ENCODE measurements around the gene FXYD2. TPM values are rescaled to one million over a fixed set of nuclear protein-coding genes. Genes with fewer than 3 reads are reported as not detected.

The FXYD2 gene
- total RNA-seq, 2 experiments from 2014 or later: 1.7 to 2.1 TPM

DNA sequence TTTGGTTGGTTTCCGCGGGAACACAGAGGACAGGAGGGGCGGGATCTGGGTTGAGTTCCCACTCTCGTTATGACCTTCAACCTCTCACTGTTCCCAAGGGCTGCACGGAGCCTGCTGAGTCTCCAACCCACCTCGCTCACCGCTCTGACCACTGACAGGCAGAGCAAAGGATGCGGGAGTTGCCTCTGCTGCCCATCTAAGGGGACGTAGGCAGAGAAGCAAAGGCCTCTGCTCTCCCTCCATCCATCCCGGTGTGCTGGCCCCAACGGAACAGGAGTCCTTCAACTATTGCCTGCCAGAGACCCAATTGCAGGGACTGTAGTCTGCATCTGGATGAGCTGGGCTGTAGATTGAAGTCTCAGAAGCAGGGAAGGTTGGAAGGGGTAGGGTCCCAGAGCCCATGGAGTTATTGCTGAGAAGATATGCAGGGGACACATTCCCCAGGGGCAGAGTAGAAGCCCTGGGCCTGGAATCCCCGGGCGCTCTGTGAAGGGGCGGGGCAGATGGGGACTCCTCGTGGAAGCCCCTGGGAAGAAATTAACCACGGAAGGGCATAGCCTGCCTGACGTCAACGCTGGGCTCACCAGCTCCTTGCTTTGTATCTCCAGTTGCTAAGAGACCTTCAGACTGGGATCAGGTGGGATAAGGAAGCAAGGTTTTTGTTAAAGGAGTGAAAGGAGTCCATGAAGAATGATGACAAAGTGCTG lies 12.7 kb upstream of the FXYD2 start:
- no peak overlapping the region for H3K27ac ChIP-seq (ENCODE audit: low read depth in 1 of 2, low read length in 2 of 2)
- H3K4me1 ChIP-seq (ENCODE audit: insufficient read depth, low read length): peaks cover 3% of the 10 kb centered on the region
- H3K27me3 ChIP-seq (ENCODE audit: control insufficient read depth in 1 of 2, insufficient read depth in 2 of 2, low read length in 2 of 2): no peaks in the 10 kb centered on the region
- Mint-ChIP-seq H3K4me3 (no peak overlapping the region), H3K4me1 (ENCODE audit: low read depth) (no peaks in the 10 kb centered on the region), H3K27me3 (no peaks in the 10 kb centered on the region), H3K27ac (no peak overlapping the region), H3K36me3 (ENCODE audit: low read depth) (no peaks in the 10 kb centered on the region), H3K9me3 (no peaks in the 10 kb centered on the region)
- CTCF ChIA-PET: interaction anchor here (2.4 kb wide), 1 partner anchor 14 kb away, joined by 5 read pairs; no protein-coding TSS in a partner anchor
- no peak overlapping the region for H3K4me3 ChIP-seq (ENCODE audit: low read length)
- no peak for ATAC-seq (ENCODE audit: poor library complexity)
- H3K9me3 ChIP-seq (ENCODE audit: control insufficient read depth in 1 of 2, insufficient read depth in 1 of 2, low read length in 2 of 2): no peaks in the 10 kb centered on the region
- intact Hi-C loops (cut with DNase I, micrococcal nuclease): no loop called here
- peak in 1 of 14 experiments; percentile 21 for DNase-seq
- POLR2A ChIA-PET: no interaction called here
- TF ChIP-seq, protein P1, sequence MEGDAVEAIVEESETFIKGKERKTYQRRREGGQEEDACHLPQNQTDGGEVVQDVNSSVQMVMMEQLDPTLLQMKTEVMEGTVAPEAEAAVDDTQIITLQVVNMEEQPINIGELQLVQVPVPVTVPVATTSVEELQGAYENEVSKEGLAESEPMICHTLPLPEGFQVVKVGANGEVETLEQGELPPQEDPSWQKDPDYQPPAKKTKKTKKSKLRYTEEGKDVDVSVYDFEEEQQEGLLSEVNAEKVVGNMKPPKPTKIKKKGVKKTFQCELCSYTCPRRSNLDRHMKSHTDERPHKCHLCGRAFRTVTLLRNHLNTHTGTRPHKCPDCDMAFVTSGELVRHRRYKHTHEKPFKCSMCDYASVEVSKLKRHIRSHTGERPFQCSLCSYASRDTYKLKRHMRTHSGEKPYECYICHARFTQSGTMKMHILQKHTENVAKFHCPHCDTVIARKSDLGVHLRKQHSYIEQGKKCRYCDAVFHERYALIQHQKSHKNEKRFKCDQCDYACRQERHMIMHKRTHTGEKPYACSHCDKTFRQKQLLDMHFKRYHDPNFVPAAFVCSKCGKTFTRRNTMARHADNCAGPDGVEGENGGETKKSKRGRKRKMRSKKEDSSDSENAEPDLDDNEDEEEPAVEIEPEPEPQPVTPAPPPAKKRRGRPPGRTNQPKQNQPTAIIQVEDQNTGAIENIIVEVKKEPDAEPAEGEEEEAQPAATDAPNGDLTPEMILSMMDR (IDR thresholded peaks at IDR 0.05): no peak
- no peaks in the 10 kb centered on the region for H3K36me3 ChIP-seq (ENCODE audit: insufficient read depth, low read length)

DNA sequence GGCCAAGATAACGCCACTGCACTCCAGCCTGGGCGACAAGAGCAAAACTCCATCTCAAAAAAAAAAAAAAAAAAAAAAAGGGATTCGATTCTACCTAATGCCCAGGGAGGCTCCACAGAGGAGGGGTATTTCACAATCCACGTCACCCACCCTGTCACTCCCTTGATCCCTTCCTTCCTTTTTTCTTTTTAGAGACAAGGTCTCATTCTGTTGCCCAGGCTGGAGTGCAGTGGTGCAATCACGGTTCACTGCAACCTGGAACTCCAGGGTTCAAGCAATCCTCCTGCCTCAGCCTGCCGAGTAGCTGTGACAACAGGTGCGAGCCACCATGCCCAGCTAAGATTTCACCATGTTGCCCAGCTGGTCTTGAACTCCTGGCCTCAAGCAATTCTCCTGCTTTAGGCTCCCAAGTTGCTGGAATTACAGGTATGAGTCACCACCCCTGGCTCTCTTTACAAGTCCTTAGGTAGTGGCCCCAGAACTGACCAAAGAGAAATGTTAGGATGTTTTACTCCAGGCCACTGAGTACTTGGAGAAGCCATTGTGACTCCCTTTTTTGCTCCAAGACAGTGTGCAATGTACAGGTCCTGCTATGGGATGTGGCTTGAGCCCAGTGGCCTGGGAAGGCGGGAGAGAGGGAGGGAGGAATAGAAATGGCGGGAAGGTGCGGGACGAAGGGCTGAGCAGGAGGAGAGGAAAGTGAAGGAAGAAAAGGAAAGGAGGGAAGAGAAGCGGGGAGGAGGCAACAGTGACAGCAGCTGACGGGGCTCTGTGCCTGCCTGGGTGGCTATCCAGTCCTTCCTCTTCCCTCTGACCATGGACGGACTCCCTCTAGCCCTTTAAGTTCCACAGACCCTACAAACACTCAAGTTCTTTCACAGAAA lies 11.8 kb upstream of the FXYD2 start:
- TF ChIP-seq, protein P1 (IDR thresholded peaks at IDR 0.05): no peak
- H3K4me1 ChIP-seq (ENCODE audit: insufficient read depth, low read length): peaks cover 7% of the 10 kb centered on the region
- H3K4me1 Mint-ChIP-seq (ENCODE audit: low read depth): peaks cover 3% of the 10 kb centered on the region
- H3K36me3 ChIP-seq (ENCODE audit: insufficient read depth, low read length): no peaks in the 10 kb centered on the region
- peak in 2 of 14 experiments; percentile 40 to 51 for DNase-seq
- no peaks in the 10 kb centered on the region for H3K9me3 Mint-ChIP-seq
- POLR2A ChIA-PET: no interaction called here
- no peak overlapping the region for H3K27ac ChIP-seq (ENCODE audit: low read depth in 1 of 2, low read length in 2 of 2)
- no peak overlapping the region for H3K27ac Mint-ChIP-seq
- H3K27me3 Mint-ChIP-seq: no peaks in the 10 kb centered on the region
- H3K4me3 Mint-ChIP-seq: no peak overlapping the region
- H3K27me3 ChIP-seq (ENCODE audit: control insufficient read depth in 1 of 2, insufficient read depth in 2 of 2, low read length in 2 of 2): no peaks in the 10 kb centered on the region
- intact Hi-C loops (cut with DNase I, micrococcal nuclease): no loop called here
- ATAC-seq (ENCODE audit: poor library complexity): no peak
- H3K4me3 ChIP-seq (ENCODE audit: low read length): no peak overlapping the region
- H3K36me3 Mint-ChIP-seq (ENCODE audit: low read depth): no peaks in the 10 kb centered on the region
- H3K9me3 ChIP-seq (ENCODE audit: control insufficient read depth in 1 of 2, insufficient read depth in 1 of 2, low read length in 2 of 2): no peaks in the 10 kb centered on the region
- CTCF ChIA-PET: interaction anchor here (1.8 to 2.4 kb wide), 2 partner anchors 13 to 110 kb away, joined by 4 to 5 read pairs; no protein-coding TSS in a partner anchor

DNA sequence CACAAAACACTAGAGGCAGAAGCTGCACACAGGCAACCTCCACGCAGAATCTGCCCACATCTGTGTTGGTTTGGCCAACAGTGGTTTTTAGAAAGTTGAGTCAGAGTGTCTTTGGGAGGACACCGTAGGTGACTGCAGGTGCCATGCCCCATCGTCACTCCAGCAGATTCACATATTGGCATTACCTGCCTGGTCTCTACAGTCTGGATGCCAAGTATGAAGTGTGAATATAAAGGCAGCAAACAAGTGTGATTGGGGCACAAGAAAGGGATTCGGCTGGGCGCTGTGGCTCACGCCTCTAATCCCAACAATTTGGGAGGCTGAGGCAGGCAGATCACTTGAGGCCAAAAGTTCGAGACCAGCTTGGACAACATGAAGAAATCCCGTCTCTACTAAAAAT lies 11.0 kb upstream of the FXYD2 start:
- H3K4me1 Mint-ChIP-seq (ENCODE audit: low read depth): peaks cover 10% of the 10 kb centered on the region
- H3K36me3 Mint-ChIP-seq (ENCODE audit: low read depth): no peaks in the 10 kb centered on the region
- H3K9me3 Mint-ChIP-seq: no peaks in the 10 kb centered on the region
- H3K4me3 ChIP-seq (ENCODE audit: low read length): no peak overlapping the region
- no peak overlapping the region for H3K4me3 Mint-ChIP-seq
- TF ChIP-seq, protein P1 (IDR thresholded peaks at IDR 0.05): no peak
- H3K27ac Mint-ChIP-seq: no peak overlapping the region
- no peaks in the 10 kb centered on the region for H3K36me3 ChIP-seq (ENCODE audit: insufficient read depth, low read length)
- H3K9me3 ChIP-seq (ENCODE audit: control insufficient read depth in 1 of 2, insufficient read depth in 1 of 2, low read length in 2 of 2): no peaks in the 10 kb centered on the region
- no peak overlapping the region for H3K27ac ChIP-seq (ENCODE audit: low read depth in 1 of 2, low read length in 2 of 2)
- DNase-seq (peak in 1 of 14 experiments; percentile 1), ATAC-seq (ENCODE audit: poor library complexity) (no peak)
- ChIA-PET POLR2A (no interaction called here), CTCF (interaction anchor here (1.8 to 2.4 kb wide), 2 partner anchors 12 to 111 kb away, joined by 4 to 5 read pairs; no protein-coding TSS in a partner anchor)
- peaks cover 12% of the 10 kb centered on the region for H3K4me1 ChIP-seq (ENCODE audit: insufficient read depth, low read length)
- H3K27me3 ChIP-seq (ENCODE audit: control insufficient read depth in 1 of 2, insufficient read depth in 2 of 2, low read length in 2 of 2): no peaks in the 10 kb centered on the region
- H3K27me3 Mint-ChIP-seq: no peaks in the 10 kb centered on the region
- intact Hi-C loops (cut with DNase I, micrococcal nuclease): no loop called here
